HCT116 (cell line): ENCODE measurements around the gene GFPT1.

Source experiments
- ATF3 ChIP-seq: IDR thresholded peaks from 2 replicates; pipeline ENCODE4 v1.6.1; 2012
- CEBPB ChIP-seq: IDR thresholded peaks from 2 replicates; pipeline ENCODE4 v1.6.1; 2012; ENCODE audit warnings: low read depth
- CTCF ChIP-seq, 3 experiments: fragments of 200-600 bp in 1 of 3; sonication (generic) in 1 of 3; IDR thresholded peaks in 2 of 3; conservative IDR thresholded peaks in 1 of 3; 2 replicates each; pipeline ENCODE4 v1.5.1; 2012 to 2017; ENCODE audit warnings: low read depth in 2 of 3, low read length in 2 of 3, antibody characterized with exemption in 1 of 3, borderline replicate concordance in 1 of 3, control low read depth in 1 of 3, mild to moderate bottlenecking in 1 of 3, mixed read lengths in 1 of 3, mixed run types in 1 of 3, moderate library complexity in 1 of 3; ENCODE audit not compliant: insufficient read depth in 1 of 3
- EZH2 ChIP-seq: fragments of 200-600 bp; sonication (generic); IDR thresholded peaks from 2 replicates; pipeline ENCODE4 v1.6.1; 2017; ENCODE audit warnings: antibody characterized with exemption, mixed run types
- EZH2phosphoT487 ChIP-seq: fragments of 200-600 bp; IDR thresholded peaks from 2 replicates; pipeline ENCODE4 v1.6.1; 2018; ENCODE audit warnings: antibody characterized with exemption, borderline replicate concordance
- FOSL1 ChIP-seq: IDR thresholded peaks from 2 replicates; pipeline ENCODE4 v1.6.1; 2012; ENCODE audit warnings: low read depth
- MAX ChIP-seq: IDR thresholded peaks from 2 replicates; pipeline ENCODE4 v1.6.1; 2012
- POLR2A ChIP-seq: IDR thresholded peaks from 2 replicates; pipeline ENCODE4 v1.7.0; 2011; ENCODE audit warnings: borderline replicate concordance; ENCODE audit not compliant: insufficient read depth, insufficient read length; ENCODE audit errors: extremely low read depth
- POLR2AphosphoS5 ChIP-seq: IDR thresholded peaks from 2 replicates; pipeline ENCODE4 v1.6.1; 2011; ENCODE audit warnings: mild to moderate bottlenecking, low read depth, low read length, moderate library complexity
- RAD21 ChIP-seq: IDR thresholded peaks from 2 replicates; pipeline ENCODE4 v1.6.1; 2012; ENCODE audit warnings: low read depth, mild to moderate bottlenecking
- REST ChIP-seq: IDR thresholded peaks from 2 replicates; pipeline ENCODE4 v1.6.1; 2012; ENCODE audit warnings: low read depth
- SP1 ChIP-seq: IDR thresholded peaks from 2 replicates; pipeline ENCODE4 v1.6.1; 2012; ENCODE audit warnings: low read depth
- ZBTB33 ChIP-seq: IDR thresholded peaks from 2 replicates; pipeline ENCODE4 v1.6.1; 2011; ENCODE audit warnings: mild to moderate bottlenecking, low read length, moderate library complexity; ENCODE audit not compliant: insufficient replicate concordance; ENCODE audit errors: extremely low read depth
- ZFX ChIP-seq: fragments of 450-650 bp; IDR thresholded peaks from 2 replicates; pipeline ENCODE4 v1.6.1; 2017

GRCh38 chr2:69299772-69300516 is 87.1 kb downstream of the GFPT1 start:
- TF ChIP-seq EZH2 (no peak), POLR2A (no peak), CTCF (IDR thresholded peaks at IDR 0.05 in 2 of 3, conservative IDR thresholded peaks at IDR 0.05 in 1 of 3; ENCODE audit: borderline replicate concordance in 1 of 3, insufficient read depth in 1 of 3, low read depth in 2 of 3, low read length in 2 of 3) (no peak), FOSL1 (no peak), POLR2AphosphoS5 (no peak), MAX (no peak), RAD21 (no peak), REST (no peak), EZH2phosphoT487 (no peak), SP1 (no peak), ZFX (no peak), ZBTB33 (no peak), CEBPB (no peak), ATF3 (no peak)
